GM18870 (cell line): ENCODE results near the gene EHF.
"Not testable (repeated sequence)": the region's sequence is repeated elsewhere in the genome, so short reads cannot be mapped to it uniquely, and the experiment has no call there.

Source experiments
- ATAC-seq: cut with Tn5 transposase; IDR thresholded peaks from one replicate; pipeline ENCODE4 v1.9.1; 2021; ENCODE audit warnings: moderate library complexity; ENCODE audit not compliant: unreplicated experiment

EHF gene

DNA sequence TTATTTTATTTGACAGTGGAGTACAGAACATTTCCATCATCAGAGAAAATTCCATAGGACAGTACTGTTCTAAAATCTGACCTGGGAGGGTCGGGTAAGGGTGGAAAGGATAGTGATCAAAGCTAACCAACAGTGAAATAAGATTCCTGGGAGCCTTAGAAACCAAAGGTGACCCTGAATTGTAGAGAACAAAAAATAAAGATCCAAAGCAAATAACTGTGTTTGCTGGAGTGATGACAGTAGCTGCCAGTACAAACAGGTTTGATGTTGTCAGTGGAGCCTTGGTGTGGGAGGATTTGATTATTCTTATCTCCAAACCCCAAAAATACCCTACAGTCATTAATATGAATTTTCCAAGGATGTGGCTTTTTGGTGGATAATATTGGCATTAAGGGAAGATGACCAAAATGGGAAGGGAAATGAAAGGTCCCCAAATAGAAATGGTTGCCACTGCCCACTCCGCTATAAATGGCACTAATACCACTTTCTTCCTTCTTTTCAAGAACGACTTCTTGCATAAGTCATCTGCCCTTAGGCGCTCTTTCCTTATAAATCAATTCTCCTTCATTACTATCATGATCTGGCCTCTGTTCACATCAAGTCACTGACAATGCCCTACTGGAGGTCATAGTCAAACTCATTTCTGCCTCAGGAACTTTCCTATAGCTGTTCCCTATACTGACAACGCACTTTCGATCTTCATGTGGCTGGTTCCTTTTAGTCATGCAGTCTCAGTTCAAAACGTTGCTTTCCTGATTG lies 44.4 kb downstream of the EHF start:
- no peak for ATAC-seq

DNA sequence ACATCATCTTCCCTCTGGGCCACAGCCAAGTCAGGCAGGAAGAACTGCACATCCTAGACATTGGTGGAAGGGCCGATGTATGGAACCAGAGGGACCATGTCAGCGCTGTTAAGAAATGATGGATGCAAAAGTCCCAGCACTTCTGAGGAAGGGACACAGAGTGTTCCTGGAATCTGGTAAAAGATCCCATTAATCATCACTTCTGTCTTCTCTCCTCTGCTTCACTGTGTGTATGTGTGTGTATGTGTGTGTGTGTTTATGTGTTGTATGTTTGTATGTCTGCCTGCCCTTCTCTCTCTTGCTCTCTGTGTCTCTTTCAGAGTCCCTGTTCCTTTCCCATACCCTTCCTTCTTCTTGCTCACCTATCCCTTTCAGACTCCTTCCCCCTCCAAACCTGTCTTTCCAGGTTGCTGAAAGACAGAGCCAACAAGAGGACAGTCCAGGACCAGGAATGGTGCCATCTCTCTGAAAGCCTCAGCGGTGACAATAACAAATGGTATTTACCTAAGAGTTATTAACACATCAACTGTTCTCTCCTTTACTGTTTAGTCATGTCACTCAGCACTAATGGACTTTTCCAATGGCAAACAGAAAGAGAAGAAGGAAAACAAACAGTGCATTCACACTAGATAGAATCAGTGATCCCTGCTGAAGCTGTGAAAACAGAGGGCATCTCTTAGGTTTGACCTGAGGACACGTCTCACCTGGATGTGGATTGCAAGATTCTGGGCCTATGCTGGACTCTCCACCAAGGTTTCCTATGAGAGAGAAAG lies 47.1 kb downstream of the EHF start:
- ATAC-seq, result no peak

DNA sequence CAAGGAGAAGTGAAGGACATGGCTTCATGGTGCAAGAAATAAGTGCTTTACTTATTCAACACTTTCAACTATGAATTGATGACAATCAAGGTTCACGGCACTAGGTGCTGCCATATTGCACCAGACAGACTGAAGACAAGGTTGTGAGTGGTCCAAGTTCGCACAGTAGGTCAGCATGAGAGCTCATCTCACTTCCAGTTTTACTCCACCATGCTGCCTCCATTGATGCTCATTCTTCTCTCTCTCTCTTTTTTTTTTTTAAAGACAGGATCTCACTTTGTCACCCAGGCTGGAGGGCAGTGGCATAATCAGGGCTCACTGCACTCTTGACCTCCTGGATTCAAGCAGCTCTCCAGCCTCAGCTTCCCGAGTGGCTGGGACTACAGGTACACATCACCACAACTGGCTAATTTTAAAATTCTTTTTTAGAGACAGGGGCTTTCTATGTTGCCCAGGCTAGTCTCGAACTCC lies 47.7 kb downstream of the EHF start:
- ATAC-seq, result no peak

DNA sequence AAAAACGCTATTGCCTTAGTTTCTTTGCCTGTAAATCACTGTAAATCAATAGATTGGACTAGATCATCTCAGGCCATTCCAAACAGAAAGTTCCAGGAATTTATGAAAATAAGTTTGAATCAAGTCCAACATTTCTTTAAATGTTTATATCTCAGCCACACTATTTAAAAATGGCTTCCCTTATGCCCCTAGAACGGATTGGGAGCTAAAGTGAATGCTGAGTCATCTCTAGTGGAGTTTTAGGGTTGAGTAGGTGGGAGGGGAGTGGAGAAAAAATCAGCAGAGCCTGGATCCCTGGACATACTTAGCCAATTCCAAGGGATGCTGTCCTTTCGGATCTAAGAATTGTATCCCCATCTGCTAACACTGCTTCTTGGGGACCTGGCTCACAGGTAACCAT lies 48.6 kb downstream of the EHF start:
- ATAC-seq, result no peak

- no peak for ATAC-seq
Observed at GRCh38 chr11:34671117-34671516, 50.2 kb downstream of the EHF start.

- ATAC-seq, result no peak
Observed at GRCh38 chr11:34671946-34672345, 51.1 kb downstream of the EHF start.

GRCh38 chr11:34674038-34674437 lies 53.1 kb downstream of the EHF start:
- ATAC-seq, result no peak

DNA sequence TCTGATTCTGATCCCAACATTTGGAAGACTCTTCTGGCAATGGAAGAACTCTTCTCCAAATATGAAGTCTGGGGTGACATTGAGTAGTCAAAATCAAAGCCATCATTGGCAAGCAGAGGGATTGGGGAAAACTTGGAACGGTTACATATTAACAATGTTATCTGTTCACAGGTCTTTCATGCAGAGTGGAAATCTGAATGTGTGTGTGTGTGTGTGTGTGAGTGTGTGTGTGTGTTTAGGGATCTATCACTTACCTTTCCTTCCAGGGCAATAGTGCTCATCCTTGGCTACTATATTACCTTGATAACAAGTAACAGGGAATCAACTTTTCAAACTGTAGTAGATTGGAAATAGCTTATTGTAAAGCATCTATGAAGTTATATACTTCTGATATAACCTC lies 55.3 kb downstream of the EHF start:
- no peak for ATAC-seq

GRCh38 chr11:34679681-34680080 lies 58.8 kb downstream of the EHF start:
- ATAC-seq, result no peak

GRCh38 chr11:34680206-34680605 lies 59.3 kb downstream of the EHF start:
- ATAC-seq, result no peak

DNA sequence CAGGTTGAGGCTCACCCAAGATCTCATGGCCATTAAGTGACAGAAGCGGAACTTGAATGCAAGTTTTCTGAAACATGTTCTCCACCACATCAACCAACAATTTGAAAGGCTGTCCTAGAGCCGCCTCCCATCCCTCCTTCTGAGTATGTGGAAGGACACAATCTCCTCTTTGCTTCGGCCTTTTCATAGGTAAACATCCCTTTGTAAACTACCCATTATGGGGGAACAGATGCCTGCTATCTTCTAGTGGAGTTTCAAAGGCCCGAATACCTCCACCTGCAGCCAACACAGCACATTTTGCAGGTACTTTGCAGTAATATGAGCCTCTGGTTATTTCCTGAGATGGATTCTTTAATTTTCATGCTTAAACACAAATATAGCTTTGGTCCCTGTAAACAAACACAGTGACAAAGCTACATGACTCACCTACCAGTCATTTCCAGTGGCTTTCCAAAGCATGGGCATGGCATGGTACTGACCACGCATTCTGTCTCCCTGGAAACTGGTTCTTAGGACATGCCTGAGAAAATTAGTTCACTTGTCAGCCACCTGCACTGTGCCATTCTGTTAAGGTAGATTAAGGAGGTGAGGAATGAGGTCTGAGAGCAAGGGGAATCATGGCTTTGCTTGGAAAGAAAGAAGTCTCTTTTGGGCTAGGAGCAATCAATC lies 60.2 kb downstream of the EHF start:
- no peak for ATAC-seq

GRCh38 chr11:34682825-34683224 lies 61.9 kb downstream of the EHF start:
- ATAC-seq, result no peak

GRCh38 chr11:34683396-34683795 lies 62.5 kb downstream of the EHF start:
- ATAC-seq, result no peak

DNA sequence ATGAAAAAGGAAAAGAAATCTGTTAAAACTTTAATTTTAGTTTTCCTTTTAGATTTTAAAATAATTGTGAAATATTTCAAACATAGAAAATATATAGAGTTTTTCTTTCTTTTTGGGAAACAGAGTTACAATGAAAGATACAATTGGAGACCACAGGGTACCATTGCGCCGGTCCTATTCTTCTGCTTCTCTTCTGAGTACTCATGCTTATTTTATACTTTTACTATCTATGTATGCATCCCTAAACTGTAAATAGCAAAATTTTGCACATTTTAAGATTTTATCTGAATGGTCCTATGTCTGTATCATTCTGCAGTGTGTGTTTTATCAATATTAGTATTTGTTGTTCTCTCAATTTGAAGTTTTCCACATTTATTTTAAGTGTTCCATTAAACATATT lies 65.0 kb downstream of the EHF start:
- ATAC-seq, result no peak

GRCh38 chr11:34692299-34692698 lies 71.4 kb downstream of the EHF start:
- ATAC-seq, result not testable (repeated sequence)

- ATAC-seq, result no peak
Observed at GRCh38 chr11:34696862-34697261, 76.0 kb downstream of the EHF start.

GRCh38 chr11:34706709-34707461 lies 86.0 kb downstream of the EHF start:
- no peak for ATAC-seq

DNA sequence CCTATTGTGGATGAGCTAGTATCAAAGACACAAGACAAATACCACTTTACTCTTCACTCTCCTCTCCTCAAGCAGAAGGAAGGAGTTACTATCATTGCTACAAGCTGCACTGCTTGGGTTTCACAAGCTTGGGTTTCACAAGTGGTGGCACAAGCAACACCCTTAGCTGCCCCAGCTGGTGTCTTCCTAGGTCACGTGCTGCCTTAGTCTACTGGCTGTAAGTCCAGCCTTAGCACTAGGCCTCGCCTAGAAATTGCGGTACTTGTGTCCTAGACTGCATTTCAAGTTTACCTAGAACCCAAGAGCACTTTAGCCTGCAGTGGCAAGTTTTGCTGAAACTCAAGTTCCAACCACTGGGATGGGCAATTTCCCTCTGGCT lies 86.6 kb downstream of the EHF start:
- no peak for ATAC-seq
